A549 (cell line): ENCODE results near the gene ABCC9. TPM values are rescaled to one million over a fixed set of nuclear protein-coding genes. Genes with fewer than 3 reads are reported as not detected.

Experiments used
- ATAC-seq, 2 experiments: fragments of 200-7000 bp in 1 of 2; fragments of >200 bp in 1 of 2; cut with Nextera tagmentation in 1 of 2; cut with Tn5 transposase in 1 of 2; 3 replicates each; pipeline versions ENCODE4 v1.8.0 to v1.9.1; 2018 to 2020; ENCODE audit warnings: mild to moderate bottlenecking in 1 of 2, moderate library complexity in 1 of 2
- CTCF ChIA-PET: fragments of 300-600 bp; sonication (Branson Sonifier 250); formaldehyde crosslinking; extraction: SDS; loops from one replicate; lab custom pipeline; 2021; ENCODE audit warnings: antibody characterized with exemption, inconsistent platforms; lab: Yijun Ruan, JAX
- POLR2A ChIA-PET: fragments of 350-600 bp; formaldehyde crosslinking; extraction: SDS; loops from one replicate; lab custom pipeline; 2021; ENCODE audit warnings: antibody characterized with exemption, inconsistent platforms; lab: Yijun Ruan, JAX
- DNase-seq, 2 experiments: peaks; one replicate each; pipeline versions ENCODE4 v3.0.0 to v3.0.0-alpha.2; 2011 to 2016; ENCODE audit warnings: low read depth in 1 of 2, low spot score in 1 of 2
- FAIRE-seq: peaks from 2 replicates; lab custom pipeline; 2011; peaks lifted over from hg19 to GRCh38; lab: Jason Lieb, UNC
- H3K27ac ChIP-seq, 2 experiments: fragments of >200 bp; sonication (Bioruptor Twin); formaldehyde crosslinking; 3 replicates each; pipeline ENCODE4 v1.5.1; 2016 to 2017
- H3K4me1 ChIP-seq: fragments of >200 bp; sonication (Bioruptor Twin); formaldehyde crosslinking; 3 replicates; pipeline ENCODE4 v1.6.1; 2016
- H3K4me2 ChIP-seq: fragments of >200 bp; sonication (Bioruptor Twin); formaldehyde crosslinking; 3 replicates; pipeline ENCODE4 v1.6.1; 2016
- H3K4me3 ChIP-seq: fragments of >200 bp; sonication (Bioruptor Twin); formaldehyde crosslinking; 3 replicates; pipeline ENCODE4 v1.5.1; 2016
- H3K9me3 ChIP-seq: fragments of >200 bp; sonication (Bioruptor Twin); formaldehyde crosslinking; 3 replicates; pipeline ENCODE4 v1.6.1; 2016
- BCL3 ChIP-seq: fragments of >200 bp; sonication (Bioruptor Twin); formaldehyde crosslinking; IDR thresholded peaks from 3 replicates; pipeline ENCODE4 v1.6.1; 2016
- CBX8 ChIP-seq: fragments of 200-600 bp; sonication (generic); IDR thresholded peaks from 2 replicates; pipeline ENCODE4 v1.6.1; 2016
- CHD4 ChIP-seq: fragments of 200-600 bp; sonication (generic); IDR thresholded peaks from 2 replicates; pipeline ENCODE4 v1.6.1; 2016; ENCODE audit warnings: antibody characterized with exemption, mild to moderate bottlenecking, borderline replicate concordance
- E2F6 ChIP-seq: IDR thresholded peaks from 2 replicates; pipeline ENCODE4 v1.6.1; 2012; ENCODE audit warnings: low read depth, borderline replicate concordance
- ELK1 ChIP-seq: fragments of 150-350 bp; IDR thresholded peaks from 2 replicates; pipeline ENCODE4 v1.6.1; 2014; ENCODE audit warnings: low read depth, mild to moderate bottlenecking, low read length
- FOXS1 ChIP-seq: fragments of 250-450 bp; sonication (Bioruptor Pico); IDR thresholded peaks from 2 replicates; pipeline ENCODE4 v1.5.0; 2020; ENCODE audit warnings: mild to moderate bottlenecking, moderate library complexity
- HDAC2 ChIP-seq: fragments of 200-600 bp; sonication (generic); IDR thresholded peaks from 2 replicates; pipeline ENCODE4 v1.6.1; 2016
- HES2 ChIP-seq: fragments of >200 bp; sonication (Bioruptor Twin); formaldehyde crosslinking; IDR thresholded peaks from 2 replicates; pipeline ENCODE4 v1.6.1; 2016
- HEYL ChIP-seq: fragments of 250-450 bp; sonication (Bioruptor Pico); IDR thresholded peaks from 2 replicates; pipeline ENCODE4 v1.8.0; 2021; ENCODE audit warnings: mild to moderate bottlenecking, moderate library complexity
- MAFK ChIP-seq: fragments of 450-650 bp; IDR thresholded peaks from 2 replicates; pipeline ENCODE4 v1.6.1; 2014; ENCODE audit not compliant: partially characterized antibody
- MAZ ChIP-seq: fragments of 150-350 bp; IDR thresholded peaks from 2 replicates; pipeline ENCODE4 v1.6.1; 2014; ENCODE audit warnings: antibody characterized with exemption, low read depth, low read length, borderline replicate concordance
- PBX3 ChIP-seq: IDR thresholded peaks from 2 replicates; pipeline ENCODE4 v1.6.1; 2012
- PHF8 ChIP-seq: fragments of 200-600 bp; sonication (generic); IDR thresholded peaks from 2 replicates; pipeline ENCODE4 v1.6.1; 2016; ENCODE audit warnings: low read depth, mild to moderate bottlenecking, antibody characterized with exemption, moderate library complexity, borderline replicate concordance
- POLR2A ChIP-seq: IDR thresholded peaks from 2 replicates; pipeline ENCODE4 v1.6.1; 2012; ENCODE audit warnings: mild to moderate bottlenecking, low read length
- POLR2AphosphoS2 ChIP-seq: conservative IDR thresholded peaks from 2 replicates; pipeline ENCODE4 v1.6.1; 2012; ENCODE audit warnings: low read length, improper control_type of control experiment, inconsistent platforms
- RARB ChIP-seq: fragments of 250-450 bp; sonication (Bioruptor Pico); IDR thresholded peaks from 2 replicates; pipeline ENCODE4 v1.8.0; 2021; ENCODE audit warnings: mild to moderate bottlenecking, moderate library complexity
- RCOR1 ChIP-seq: fragments of 150-350 bp; IDR thresholded peaks from 2 replicates; pipeline ENCODE4 v1.6.1; 2014; ENCODE audit warnings: antibody characterized with exemption, low read length, low read depth
- RFX5 ChIP-seq: fragments of 450-650 bp; IDR thresholded peaks from 2 replicates; pipeline ENCODE4 v1.7.1; 2014; ENCODE audit warnings: antibody characterized with exemption, mild to moderate bottlenecking, moderate library complexity
- RNF2 ChIP-seq: fragments of 200-600 bp; sonication (generic); IDR thresholded peaks from 2 replicates; pipeline ENCODE4 v1.6.1; 2016; ENCODE audit warnings: low read depth, mild to moderate bottlenecking, antibody characterized with exemption, moderate library complexity, borderline replicate concordance
- SREBF2 ChIP-seq: fragments of 450-650 bp; IDR thresholded peaks from 2 replicates; pipeline ENCODE4 v1.6.1; 2014; ENCODE audit warnings: mild to moderate bottlenecking, moderate library complexity
- USF2 ChIP-seq: fragments of 450-650 bp; IDR thresholded peaks from 2 replicates; pipeline ENCODE4 v1.6.1; 2014; ENCODE audit warnings: antibody characterized with exemption
- ZC3H11A ChIP-seq: fragments of 450-650 bp; IDR thresholded peaks from 2 replicates; pipeline ENCODE4 v1.6.1; 2014; ENCODE audit warnings: antibody characterized with exemption, mild to moderate bottlenecking
- ZNF302 ChIP-seq: fragments of 250-450 bp; sonication (Bioruptor Pico); IDR thresholded peaks from 2 replicates; pipeline ENCODE4 v1.9.0; 2021; ENCODE audit warnings: inconsistent platforms, mild to moderate bottlenecking, moderate library complexity
- ZSCAN20 ChIP-seq: fragments of 250-450 bp; sonication (Bioruptor Pico); IDR thresholded peaks from 2 replicates; pipeline ENCODE4 v1.8.0; 2022; ENCODE audit warnings: mild to moderate bottlenecking, moderate library complexity
- WGBS: methylation state at CpG from one replicate; pipeline ENCODE4 v1.1.6; 2017; ENCODE audit errors: missing lambda C conversion rate; 5-methylcytosine and 5-hydroxymethylcytosine counted together
- polyA plus RNA-seq, 4 experiments: library from polyadenylated mRNA; depleted of rRNA in 3 of 4; stranded (reverse); fragments of >200 nt; fragmentation: RNase III in 1 of 4; extraction: RNeasy Plus Mini Kit Qiagen cat#74134 plus additional on column Dnase treatment in 1 of 4; gene quantifications; 2 replicates in 3 of 4; 3 replicates in 1 of 4; pipeline ENCODE4 v1.2.3, GENCODE V29; 2011 to 2017

The ABCC9 gene
- polyA plus RNA-seq, 2 of the 4 experiments (the other 2 are of a cell fraction), result 0.01 TPM; not detected in 1

- ChIA-PET CTCF (no interaction called here), POLR2A (no interaction called here)
Observed at GRCh38 chr12:21865846-21866245, 75.4 kb downstream of the ABCC9 start.

GRCh38 chr12:21860534-21860933, 80.7 kb downstream of the ABCC9 start:
- POLR2A ChIA-PET, result no interaction called here
- no peaks in the 10 kb centered on the region for H3K4me1 ChIP-seq
- H3K4me3 ChIP-seq, result no peak overlapping the region
- DNase-seq (no peak), FAIRE-seq (no peak), ATAC-seq (no peak)
- no peak overlapping the region for H3K4me2 ChIP-seq
- TF ChIP-seq ZNF302 (CRISPR knock-in tag), result no peak
- no peak for TF ChIP-seq E2F6
- TF ChIP-seq ZC3H11A, result no peak
- TF ChIP-seq FOXS1 (CRISPR knock-in tag), result no peak
- no peak for TF ChIP-seq HDAC2
- TF ChIP-seq SREBF2, result no peak
- no peak for TF ChIP-seq RNF2
- TF ChIP-seq RFX5, result no peak
- TF ChIP-seq ZSCAN20, result no peak
- no peak for TF ChIP-seq POLR2A
- no peak for TF ChIP-seq CBX8
- no peak for TF ChIP-seq CHD4
- TF ChIP-seq MAFK, result no peak
- TF ChIP-seq RCOR1, result no peak
- TF ChIP-seq ELK1, result no peak
- no peak for TF ChIP-seq MAZ
- no peak for TF ChIP-seq PBX3
- no peak for TF ChIP-seq USF2
- no peak for TF ChIP-seq POLR2AphosphoS2
- CTCF ChIA-PET, result interaction anchor here (1.4 kb wide), 1 partner anchor 12 kb away, joined by 6 read pairs; no protein-coding TSS in a partner anchor
- no peak overlapping the region for H3K27ac ChIP-seq
- H3K9me3 ChIP-seq, result no peaks in the 10 kb centered on the region
- 50% methylated on average over 2 of the region's 2 CpGs for WGBS

More at GRCh38 chr12:21865846-21866245, 75.4 kb downstream of the ABCC9 start:
- no peak for ATAC-seq
- H3K27ac ChIP-seq, result no peak overlapping the region
- H3K4me2 ChIP-seq, result no peak overlapping the region
- no peak for DNase-seq
- TF ChIP-seq CBX8, result no peak
- no peak for TF ChIP-seq USF2
- no peak for TF ChIP-seq HEYL (CRISPR knock-in tag)
- TF ChIP-seq RARB (CRISPR knock-in tag), result no peak
- TF ChIP-seq E2F6, result no peak
- no peak for TF ChIP-seq HES2
- no peak for TF ChIP-seq BCL3
- TF ChIP-seq PHF8, result no peak
- H3K4me1 ChIP-seq, result no peaks in the 10 kb centered on the region
- FAIRE-seq, result no peak
- H3K9me3 ChIP-seq, result peaks cover 10% of the 10 kb centered on the region; the same call in 1 of the 3 replicates
- no peak overlapping the region for H3K4me3 ChIP-seq
